Skeletal muscle satellite cell (primary cell): Measurements from ENCODE around the gene CWC25. TPM values are rescaled to one million over a fixed set of nuclear protein-coding genes. Genes with fewer than 3 reads are reported as not detected.

Source experiments
- small RNA-seq: library from RNA; depleted of rRNA; stranded (forward); fragments of <200 nt; gene quantifications from one replicate; pipeline ENCODE3, GENCODE V24; 2012

Gene CWC25

Small RNAs within 50 kb of the gene (small RNA-seq; reads per million reads assigned to genes)
- gene MIR4727: not detected
- not detected for gene RNU6-866P
- not detected for gene SNORA21
- not detected for gene SNORA21B
